ENCODE results near the gene CGB8.
"Not testable (repeated sequence)": the region's sequence is repeated elsewhere in the genome, so short reads cannot be mapped to it uniquely, and the experiment has no call there.

The CGB8 gene

GRCh38 chr19:49065905-49066512 is 17.1 kb upstream of the CGB8 start:
- Histone ChIP-seq H3K27ac (ENCODE audit: low read depth, low read length) (no peak overlapping the region), H3K9me3 (ENCODE audit: control insufficient read depth in 5 of 5, low read length in 5 of 5) (no peaks in the 10 kb centered on the region), H3K9ac (ENCODE audit: low read length in 5 of 5) (no peak overlapping the region), H3K4me1 (ENCODE audit: control insufficient read depth in 5 of 5, insufficient read depth in 5 of 5, low read length in 5 of 5) (peaks cover 0 to 4% (median 0%) of the 10 kb centered on the region in 5 donors), H3K36me3 (ENCODE audit: control insufficient read depth in 5 of 5, insufficient read depth in 5 of 5, low read length in 5 of 5) (no peaks in the 10 kb centered on the region), H3K27me3 (ENCODE audit: control insufficient read depth in 5 of 5, insufficient read depth in 4 of 5, low read length in 5 of 5) (peaks cover 28 to 66% (median 54%) of the 10 kb centered on the region in 5 donors), H3K4me3 (ENCODE audit: low read depth in 1 of 5, low read length in 5 of 5) (no peak overlapping the region)

- Histone ChIP-seq H3K9ac (ENCODE audit: low read length in 5 of 5) (no peak within 1 kb of the TSS), H3K36me3 (ENCODE audit: control insufficient read depth in 5 of 5, insufficient read depth in 5 of 5, low read length in 5 of 5) (no peaks in the 10 kb centered on the region), H3K27me3 (ENCODE audit: control insufficient read depth in 5 of 5, insufficient read depth in 4 of 5, low read length in 5 of 5) (peaks cover 23 to 58% (median 46%) of the 10 kb centered on the region in 5 donors), H3K27ac (ENCODE audit: low read depth, low read length) (no peak within 1 kb of the TSS), H3K4me1 (ENCODE audit: control insufficient read depth in 5 of 5, insufficient read depth in 5 of 5, low read length in 5 of 5) (peaks cover 0 to 4% (median 0%) of the 10 kb centered on the region in 5 donors), H3K4me3 (ENCODE audit: low read depth in 1 of 5, low read length in 5 of 5) (no peak within 1 kb of the TSS), H3K9me3 (ENCODE audit: control insufficient read depth in 5 of 5, low read length in 5 of 5) (no peaks in the 10 kb centered on the region)
Measured at GRCh38 chr19:49064768-49065611, 16.1 kb upstream of the CGB8 start, which contains the start of gene NTF4. Gene NTF4, minus strand, starts transcription at chr19:49064818. Its CDS starts 2,821 bp downstream, at chr19:49061997.

- peaks cover 0 to 4% (median 0%) of the 10 kb centered on the region in 5 donors for H3K4me1 ChIP-seq (ENCODE audit: control insufficient read depth in 5 of 5, insufficient read depth in 5 of 5, low read length in 5 of 5)
- H3K9me3 ChIP-seq (ENCODE audit: control insufficient read depth in 5 of 5, low read length in 5 of 5): no peaks in the 10 kb centered on the region
- no peak overlapping the region for H3K27ac ChIP-seq (ENCODE audit: low read depth, low read length)
- H3K4me3 ChIP-seq (ENCODE audit: low read depth in 1 of 5, low read length in 5 of 5): no peak overlapping the region
- H3K27me3 ChIP-seq (ENCODE audit: control insufficient read depth in 5 of 5, insufficient read depth in 4 of 5, low read length in 5 of 5): peaks cover 23 to 53% (median 43%) of the 10 kb centered on the region in 5 donors
- H3K36me3 ChIP-seq (ENCODE audit: control insufficient read depth in 5 of 5, insufficient read depth in 5 of 5, low read length in 5 of 5): no peaks in the 10 kb centered on the region
- H3K9ac ChIP-seq (ENCODE audit: low read length in 5 of 5): no peak overlapping the region
Measured at GRCh38 chr19:49064029-49064629, 15.2 kb upstream of the CGB8 start.

- Histone ChIP-seq H3K27ac (ENCODE audit: low read depth, low read length) (no peak overlapping the region), H3K4me3 (ENCODE audit: low read depth in 1 of 5, low read length in 5 of 5) (no peak overlapping the region), H3K9ac (ENCODE audit: low read length in 5 of 5) (no peak overlapping the region), H3K4me1 (ENCODE audit: control insufficient read depth in 5 of 5, insufficient read depth in 5 of 5, low read length in 5 of 5) (peaks cover 0 to 20% (median 15%) of the 10 kb centered on the region in 5 donors), H3K27me3 (ENCODE audit: control insufficient read depth in 5 of 5, insufficient read depth in 4 of 5, low read length in 5 of 5) (peaks cover 20 to 51% (median 41%) of the 10 kb centered on the region in 5 donors), H3K36me3 (ENCODE audit: control insufficient read depth in 5 of 5, insufficient read depth in 5 of 5, low read length in 5 of 5) (no peaks in the 10 kb centered on the region), H3K9me3 (ENCODE audit: control insufficient read depth in 5 of 5, low read length in 5 of 5) (no peaks in the 10 kb centered on the region)
Measured at GRCh38 chr19:49061445-49061844, 12.5 kb upstream of the CGB8 start.

DNA sequence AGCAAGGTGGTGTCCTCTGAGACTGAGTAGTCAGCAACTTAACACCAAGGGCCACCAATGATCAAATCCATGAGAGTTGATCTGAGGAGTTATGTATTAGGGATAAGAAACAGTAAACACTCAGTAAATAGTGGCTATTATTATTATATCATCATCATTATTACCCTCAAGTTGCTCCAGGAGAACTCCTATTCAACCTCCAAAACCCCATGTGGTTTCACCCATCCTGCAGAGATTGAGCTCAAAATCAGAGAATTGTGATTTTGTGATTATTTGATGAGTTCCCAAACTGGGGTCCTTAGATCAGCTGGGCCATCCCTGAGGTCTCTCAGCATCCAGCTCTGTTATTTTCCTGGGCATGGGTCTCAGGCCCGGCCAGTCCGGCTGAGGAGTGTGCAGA is 12.1 kb upstream of the CGB8 start:
- Histone ChIP-seq H3K9ac (ENCODE audit: low read length in 5 of 5) (no peak overlapping the region), H3K4me1 (ENCODE audit: control insufficient read depth in 5 of 5, insufficient read depth in 5 of 5, low read length in 5 of 5) (peaks cover 0 to 25% (median 19%) of the 10 kb centered on the region in 5 donors), H3K4me3 (ENCODE audit: low read depth in 1 of 5, low read length in 5 of 5) (no peak overlapping the region), H3K27me3 (ENCODE audit: control insufficient read depth in 5 of 5, insufficient read depth in 4 of 5, low read length in 5 of 5) (peaks cover 16 to 46% (median 36%) of the 10 kb centered on the region in 5 donors), H3K27ac (ENCODE audit: low read depth, low read length) (no peak overlapping the region), H3K36me3 (ENCODE audit: control insufficient read depth in 5 of 5, insufficient read depth in 5 of 5, low read length in 5 of 5) (no peaks in the 10 kb centered on the region), H3K9me3 (ENCODE audit: control insufficient read depth in 5 of 5, low read length in 5 of 5) (no peaks in the 10 kb centered on the region)

DNA sequence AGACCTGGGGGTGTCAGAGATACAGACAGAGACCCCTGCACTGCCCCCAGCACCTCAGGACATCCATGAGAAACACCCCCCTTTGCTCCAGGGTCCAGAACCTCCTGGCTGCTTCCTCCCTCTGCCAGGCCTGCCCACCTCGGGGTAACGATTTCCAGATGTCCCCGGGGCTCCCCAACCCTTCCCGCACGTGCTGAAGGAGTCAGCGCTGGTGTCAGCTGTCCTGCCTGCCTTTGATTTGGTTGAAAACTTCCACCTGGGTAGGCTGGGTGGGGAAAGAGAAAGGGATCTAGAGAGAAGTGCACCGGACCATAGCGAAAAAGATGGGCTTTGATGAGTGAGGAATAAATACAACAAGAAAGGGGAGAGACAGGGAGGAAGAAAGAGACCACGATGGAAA is 10.1 kb upstream of the CGB8 start:
- Histone ChIP-seq H3K4me1 (ENCODE audit: control insufficient read depth in 5 of 5, insufficient read depth in 5 of 5, low read length in 5 of 5) (peaks cover 0 to 25% (median 20%) of the 10 kb centered on the region in 5 donors), H3K9me3 (ENCODE audit: control insufficient read depth in 5 of 5, low read length in 5 of 5) (no peaks in the 10 kb centered on the region), H3K27ac (ENCODE audit: low read depth, low read length) (no peak overlapping the region), H3K4me3 (ENCODE audit: low read depth in 1 of 5, low read length in 5 of 5) (no peak overlapping the region), H3K9ac (ENCODE audit: low read length in 5 of 5) (no peak overlapping the region), H3K36me3 (ENCODE audit: control insufficient read depth in 5 of 5, insufficient read depth in 5 of 5, low read length in 5 of 5) (no peaks in the 10 kb centered on the region), H3K27me3 (ENCODE audit: control insufficient read depth in 5 of 5, insufficient read depth in 4 of 5, low read length in 5 of 5) (peaks cover 4 to 36% (median 26%) of the 10 kb centered on the region in 5 donors)

- Histone ChIP-seq H3K4me1 (ENCODE audit: control insufficient read depth in 5 of 5, insufficient read depth in 5 of 5, low read length in 5 of 5) (peaks cover 0 to 25% (median 20%) of the 10 kb centered on the region in 5 donors), H3K4me3 (ENCODE audit: low read depth in 1 of 5, low read length in 5 of 5) (no peak overlapping the region), H3K9me3 (ENCODE audit: control insufficient read depth in 5 of 5, low read length in 5 of 5) (no peaks in the 10 kb centered on the region), H3K9ac (ENCODE audit: low read length in 5 of 5) (no peak overlapping the region), H3K27ac (ENCODE audit: low read depth, low read length) (no peak overlapping the region), H3K36me3 (ENCODE audit: control insufficient read depth in 5 of 5, insufficient read depth in 5 of 5, low read length in 5 of 5) (no peaks in the 10 kb centered on the region), H3K27me3 (ENCODE audit: control insufficient read depth in 5 of 5, insufficient read depth in 4 of 5, low read length in 5 of 5) (peaks cover 2 to 32% (median 21%) of the 10 kb centered on the region in 5 donors)
Measured at GRCh38 chr19:49058562-49058961, 9.7 kb upstream of the CGB8 start.

- Histone ChIP-seq H3K4me1 (ENCODE audit: control insufficient read depth in 5 of 5, insufficient read depth in 5 of 5, low read length in 5 of 5) (peaks cover 0 to 25% (median 20%) of the 10 kb centered on the region in 5 donors), H3K9ac (ENCODE audit: low read length in 5 of 5) (peak within 1 kb of the TSS in 3 of 5 donors; percentile 31 to 61 (median 39)), H3K4me3 (ENCODE audit: low read depth in 1 of 5, low read length in 5 of 5) (peak within 1 kb of the TSS; percentile 60 to 76 (median 66)), H3K36me3 (ENCODE audit: control insufficient read depth in 5 of 5, insufficient read depth in 5 of 5, low read length in 5 of 5) (no peaks in the 10 kb centered on the region), H3K27ac (ENCODE audit: low read depth, low read length) (no peak within 1 kb of the TSS), H3K27me3 (ENCODE audit: control insufficient read depth in 5 of 5, insufficient read depth in 4 of 5, low read length in 5 of 5) (peaks cover 2 to 30% (median 19%) of the 10 kb centered on the region in 5 donors), H3K9me3 (ENCODE audit: control insufficient read depth in 5 of 5, low read length in 5 of 5) (no peaks in the 10 kb centered on the region)
Measured at GRCh38 chr19:49057636-49058234, 8.8 kb upstream of the CGB8 start, which contains the start of gene CGB7. Gene CGB7, minus strand, starts transcription at chr19:49057749. Its CDS starts 2,374 bp downstream, at chr19:49055375.

- H3K9ac ChIP-seq (ENCODE audit: low read length in 5 of 5): peak overlapping the region in 3 of 5 donors; percentile 31 to 61 (median 39)
- peaks cover 2 to 30% (median 19%) of the 10 kb centered on the region in 5 donors for H3K27me3 ChIP-seq (ENCODE audit: control insufficient read depth in 5 of 5, insufficient read depth in 4 of 5, low read length in 5 of 5)
- H3K36me3 ChIP-seq (ENCODE audit: control insufficient read depth in 5 of 5, insufficient read depth in 5 of 5, low read length in 5 of 5); H3K27ac ChIP-seq (ENCODE audit: low read depth, low read length); H3K9me3 ChIP-seq (ENCODE audit: control insufficient read depth in 5 of 5, low read length in 5 of 5): not testable (repeated sequence)
- peaks cover 0 to 25% (median 20%) of the 10 kb centered on the region in 5 donors for H3K4me1 ChIP-seq (ENCODE audit: control insufficient read depth in 5 of 5, insufficient read depth in 5 of 5, low read length in 5 of 5)
- H3K4me3 ChIP-seq (ENCODE audit: low read depth in 1 of 5, low read length in 5 of 5): peak overlapping the region; percentile 60 to 76 (median 66)
Measured at GRCh38 chr19:49056902-49057596, 8.1 kb upstream of the CGB8 start.

Data from subcutaneous abdominal adipose tissue (tissue), 5 donors.